Body of pancreas (tissue), 4 donors: ENCODE results near the gene DUSP16. TPM values are rescaled to one million over a fixed set of nuclear protein-coding genes. Genes with fewer than 3 reads are reported as not detected.

Experiments used
- ATAC-seq: fragments of 150-250 bp; one replicate; pipeline ENCODE4 v1.9.1; 2016
- DNase-seq, 4 donors: peaks; one replicate each; pipeline ENCODE4 v3.0.0-alpha.2; 2019
- H3K27ac ChIP-seq, 4 donors: fragments of 200-600 bp; sonication (generic); 1 replicate in 3 of 4; 2 replicates in 1 of 4; pipeline versions ENCODE4 v1.5.1 to v1.6.1; 2016 to 2019; ENCODE audit warnings: mild to moderate bottlenecking in 1 of 4, mixed read lengths in 1 of 4, moderate library complexity in 1 of 4
- H3K27me3 ChIP-seq, 2 donors: fragments of 200-600 bp; sonication (generic); one replicate each; pipeline ENCODE4 v1.6.0; 2016; ENCODE audit warnings: mild to moderate bottlenecking in 1 of 2
- H3K36me3 ChIP-seq, 2 donors: fragments of 200-600 bp; sonication (generic); replicated peaks in 1 of 2; 2 replicates each; pipeline ENCODE4 v1.5.1; 2016; ENCODE audit warnings: low read depth in 2 of 2; ENCODE audit not compliant: insufficient read depth in 1 of 2
- H3K4me1 ChIP-seq: fragments of 200-600 bp; sonication (generic); one replicate; pipeline ENCODE4 v1.6.0; 2016
- H3K4me3 ChIP-seq, 2 donors: fragments of 200-600 bp; sonication (generic); 1 replicate in 1 of 2; 2 replicates in 1 of 2; pipeline ENCODE4 v1.5.1; 2016 to 2019
- H3K9me3 ChIP-seq, 3 donors: fragments of 200-600 bp; sonication (generic); 1 replicate in 2 of 3; 2 replicates in 1 of 3; pipeline ENCODE4 v1.5.1; 2016
- CTCF ChIP-seq, 7 experiments: fragments of 450-650 bp in 4 of 7; fragments of 200-600 bp in 3 of 7; sonication (generic) in 3 of 7; IDR thresholded peaks; one replicate each; pipeline ENCODE4 v1.5.1; 2016 to 2019; ENCODE audit warnings: antibody characterized with exemption in 7 of 7
- POLR2A ChIP-seq, 3 donors: fragments of 450-650 bp; IDR thresholded peaks; one replicate each; pipeline ENCODE4 v1.6.1; 2016; ENCODE audit warnings: antibody characterized with exemption in 3 of 3, mild to moderate bottlenecking in 2 of 3
- WGBS, 2 donors: methylation state at CpG; one replicate each; pipeline ENCODE4 v1.1.5; 2017; 5-methylcytosine and 5-hydroxymethylcytosine counted together
- intact Hi-C: fragments of 100-400 bp; cut with DNase I; formaldehyde crosslinking; loops from one replicate; pipeline ENCODE4 v1.15.1; 2023
- total RNA-seq, 2 donors: library from RNA; depleted of rRNA; stranded (reverse); fragments of >200 nt; gene quantifications; one replicate each; pipeline ENCODE4 v1.1.0, GENCODE V29; 2016

The DUSP16 gene
- total RNA-seq, 2 donors from 2014 or later, result 30.3 to 32.9 TPM

- no peak overlapping the region for H3K4me3 ChIP-seq
- peaks cover 38% of the 10 kb centered on the region for H3K4me1 ChIP-seq
- no peaks in the 10 kb centered on the region for H3K9me3 ChIP-seq
- DNase-seq (no peak), ATAC-seq (no peak)
- no peak for TF ChIP-seq POLR2A (IDR thresholded peaks at IDR 0.05)
- no peak for TF ChIP-seq CTCF (IDR thresholded peaks at IDR 0.05)
- no peak overlapping the region for H3K27ac ChIP-seq
- no peaks in the 10 kb centered on the region for H3K27me3 ChIP-seq
- WGBS, 2 donors, result 81 to 93% methylated on average over 2 of the region's 2 CpGs
- intact Hi-C loops, result no loop called here
- H3K36me3 ChIP-seq, result no peaks in the 10 kb centered on the region
These were observed 54.1 kb downstream of the DUSP16 start for GRCh38 chr12:12508612-12509011.

GRCh38 chr12:12507121-12507520, 55.5 kb downstream of the DUSP16 start:
- no peak overlapping the region for H3K4me3 ChIP-seq
- no peaks in the 10 kb centered on the region for H3K27me3 ChIP-seq
- no peak overlapping the region for H3K27ac ChIP-seq
- no peaks in the 10 kb centered on the region for H3K9me3 ChIP-seq
- peaks cover 40% of the 10 kb centered on the region for H3K4me1 ChIP-seq
- WGBS, 2 donors, result 83 to 88% methylated on average over 1 of the region's 1 CpG
- no peak for TF ChIP-seq CTCF (IDR thresholded peaks at IDR 0.05)
- no peak for TF ChIP-seq POLR2A (IDR thresholded peaks at IDR 0.05)
- intact Hi-C loops, result no loop called here
- H3K36me3 ChIP-seq, result no peaks in the 10 kb centered on the region
- no peak for DNase-seq
- no peak for ATAC-seq

GRCh38 chr12:12506496-12506890, 56.2 kb downstream of the DUSP16 start:
- TF ChIP-seq CTCF (IDR thresholded peaks at IDR 0.05), result no peak
- no peak for TF ChIP-seq POLR2A (IDR thresholded peaks at IDR 0.05)
- Histone ChIP-seq H3K4me3 (no peak overlapping the region), H3K27me3 (no peaks in the 10 kb centered on the region), H3K9me3 (no peaks in the 10 kb centered on the region), H3K27ac (peak overlapping the region in 2 of 4 donors; percentile 33 to 43), H3K4me1 (peaks cover 38% of the 10 kb centered on the region), H3K36me3 (no peaks in the 10 kb centered on the region)
- WGBS, 2 donors, result 75 to 83% methylated on average over 3 of the region's 3 CpGs
- ATAC-seq (no peak), DNase-seq (no peak)
- intact Hi-C loops, result no loop called here

GRCh38 chr12:12505544-12506495, 56.8 kb downstream of the DUSP16 start:
- Histone ChIP-seq H3K4me3 (no peak overlapping the region), H3K9me3 (no peaks in the 10 kb centered on the region), H3K27ac (peak overlapping the region in 2 of 4 donors; percentile 33 to 58), H3K4me1 (peaks cover 35% of the 10 kb centered on the region), H3K36me3 (no peaks in the 10 kb centered on the region), H3K27me3 (no peaks in the 10 kb centered on the region)
- TF ChIP-seq CTCF (IDR thresholded peaks at IDR 0.05) (no peak), POLR2A (IDR thresholded peaks at IDR 0.05) (no peak)
- intact Hi-C loops, result no loop called here
- ATAC-seq (peak; percentile 67), DNase-seq (no peak)
- 25 to 34% methylated on average over 11 of the region's 11 CpGs for WGBS, 2 donors
